Lower leg skin (tissue), 4 donors: Measurements from ENCODE around the gene HGF. TPM values are rescaled to one million over a fixed set of nuclear protein-coding genes. Genes with fewer than 3 reads are reported as not detected.
"Not testable (repeated sequence)": the region's sequence is repeated elsewhere in the genome, so short reads cannot be mapped to it uniquely, and the experiment has no call there.

ENCODE experiments used
- DNase-seq, 2 donors: peaks; one replicate each; pipeline ENCODE4 v3.0.0-alpha.2; 2019; ENCODE audit warnings: low spot score in 2 of 2
- H3K4me3 ChIP-seq: fragments of 200-600 bp; sonication (generic); 2 replicates; pipeline ENCODE4 v1.5.1; 2017; ENCODE audit warnings: mild to moderate bottlenecking, low read depth; ENCODE audit not compliant: poor library complexity, severe bottlenecking
- POLR2A ChIP-seq, 2 donors: fragments of 450-650 bp; IDR thresholded peaks; one replicate each; pipeline ENCODE4 v1.6.1; 2016 to 2017; ENCODE audit warnings: antibody characterized with exemption in 2 of 2, mild to moderate bottlenecking in 1 of 2, moderate library complexity in 1 of 2
- WGBS, 2 donors: methylation state at CpG; one replicate each; pipeline ENCODE4 v1.1.5; 2018; 5-methylcytosine and 5-hydroxymethylcytosine counted together
- intact Hi-C: fragments of 100-400 bp; cut with DNase I; formaldehyde crosslinking; loops from one replicate; pipeline ENCODE4 v1.15.0; 2023; ENCODE audit warnings: low total_unique reads
- total RNA-seq, 4 donors: library from RNA; depleted of rRNA; stranded (reverse); fragments of >200 nt; gene quantifications; one replicate each; pipeline ENCODE4 v1.1.0, GENCODE V29; 2016
- TF ChIP-seq, protein P1 (sequence below), 3 donors: fragments of 450-650 bp; IDR thresholded peaks; one replicate each; pipeline ENCODE4 v1.5.1; 2016; ENCODE audit warnings: antibody characterized with exemption in 3 of 3, mild to moderate bottlenecking in 3 of 3, moderate library complexity in 2 of 3

Gene HGF
- 1 to 10 TPM in 3 of 4 donors, under 1 TPM in 1; 0.91 to 1.5 (median 1.3) TPM for total RNA-seq

DNA sequence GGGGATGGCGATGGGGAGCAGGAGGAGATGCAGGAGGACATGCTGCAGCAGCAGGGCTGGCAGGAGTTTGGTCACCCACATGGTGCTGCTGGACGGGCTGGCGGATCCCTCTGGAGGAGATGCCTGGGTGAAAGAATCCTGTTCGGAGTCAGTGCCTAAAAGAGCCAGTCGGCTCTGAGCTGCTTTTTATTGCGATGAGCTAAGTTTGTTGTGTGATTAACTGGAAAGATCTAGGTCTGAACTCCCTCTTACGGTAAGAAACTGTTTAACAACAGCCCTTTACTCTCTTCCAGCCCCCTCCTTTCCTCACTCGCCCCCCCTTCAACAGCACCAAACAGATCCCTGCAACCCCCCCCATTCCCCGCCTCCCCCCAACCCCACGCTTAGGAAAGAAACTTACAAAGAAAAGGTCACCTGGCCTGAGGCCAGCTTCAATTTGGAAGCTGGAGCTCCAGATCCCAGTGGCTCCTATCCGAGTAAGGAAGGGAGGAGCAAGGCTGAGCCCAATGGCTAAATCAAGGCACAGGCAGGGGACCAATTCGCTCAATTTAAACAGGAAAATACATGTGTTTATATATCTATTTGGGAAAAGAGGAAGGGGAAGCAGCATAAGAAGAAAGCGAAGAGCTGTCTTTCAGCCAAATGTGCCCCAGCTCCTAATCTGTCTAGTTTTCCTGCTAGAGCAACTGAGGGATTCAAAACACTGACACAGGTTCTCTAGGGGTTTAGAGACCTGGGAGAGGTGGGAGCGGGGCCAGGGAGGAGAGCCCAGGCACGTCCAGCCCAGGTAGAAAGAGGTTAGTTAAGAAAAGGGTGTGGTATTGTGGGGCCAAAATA, at the start of gene HGF:
Gene HGF (minus strand): TSS at position 157 of the 837 bp plus-strand sequence. CDS start 76 bp downstream, at position 81.
- peak; percentile 20 to 89 for DNase-seq
- no peak within 1 kb of the TSS for H3K4me3 ChIP-seq
- WGBS, 2 donors, result 7 to 9% methylated on average over 15 of the region's 15 CpGs
- intact Hi-C loops, result no loop called here
- TF ChIP-seq, protein P1, sequence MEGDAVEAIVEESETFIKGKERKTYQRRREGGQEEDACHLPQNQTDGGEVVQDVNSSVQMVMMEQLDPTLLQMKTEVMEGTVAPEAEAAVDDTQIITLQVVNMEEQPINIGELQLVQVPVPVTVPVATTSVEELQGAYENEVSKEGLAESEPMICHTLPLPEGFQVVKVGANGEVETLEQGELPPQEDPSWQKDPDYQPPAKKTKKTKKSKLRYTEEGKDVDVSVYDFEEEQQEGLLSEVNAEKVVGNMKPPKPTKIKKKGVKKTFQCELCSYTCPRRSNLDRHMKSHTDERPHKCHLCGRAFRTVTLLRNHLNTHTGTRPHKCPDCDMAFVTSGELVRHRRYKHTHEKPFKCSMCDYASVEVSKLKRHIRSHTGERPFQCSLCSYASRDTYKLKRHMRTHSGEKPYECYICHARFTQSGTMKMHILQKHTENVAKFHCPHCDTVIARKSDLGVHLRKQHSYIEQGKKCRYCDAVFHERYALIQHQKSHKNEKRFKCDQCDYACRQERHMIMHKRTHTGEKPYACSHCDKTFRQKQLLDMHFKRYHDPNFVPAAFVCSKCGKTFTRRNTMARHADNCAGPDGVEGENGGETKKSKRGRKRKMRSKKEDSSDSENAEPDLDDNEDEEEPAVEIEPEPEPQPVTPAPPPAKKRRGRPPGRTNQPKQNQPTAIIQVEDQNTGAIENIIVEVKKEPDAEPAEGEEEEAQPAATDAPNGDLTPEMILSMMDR (IDR thresholded peaks at IDR 0.05), result no peak
- no peak for TF ChIP-seq POLR2A (IDR thresholded peaks at IDR 0.05)

DNA sequence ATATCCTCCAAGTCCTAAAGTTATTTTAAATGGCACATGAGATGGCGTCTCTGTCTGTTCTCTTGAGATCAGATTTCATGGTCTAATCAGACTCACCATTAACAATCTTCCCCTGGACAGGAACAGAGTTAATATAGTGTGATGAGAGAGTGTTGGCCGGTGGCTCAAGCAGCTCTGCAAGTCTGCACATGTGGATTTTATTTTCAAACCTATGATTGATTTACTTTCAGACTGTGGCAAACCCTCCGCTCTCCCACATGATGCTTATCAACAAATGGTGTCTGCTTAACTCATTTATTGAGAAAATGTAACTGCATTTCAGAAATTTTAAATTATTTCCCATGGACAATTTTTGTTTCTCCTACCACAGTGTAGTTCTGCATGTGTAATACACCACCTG, 46.5 kb upstream of the HGF start:
- no peak for DNase-seq
- H3K4me3 ChIP-seq, result no peak overlapping the region
- no peak for TF ChIP-seq POLR2A (IDR thresholded peaks at IDR 0.05)
- TF ChIP-seq, protein P1 (IDR thresholded peaks at IDR 0.05), result no peak
- intact Hi-C loops, result no loop called here
- whole genome bisulfite sequencing, 2 donors, result 36 to 40% methylated on average over 3 of the region's 3 CpGs

DNA sequence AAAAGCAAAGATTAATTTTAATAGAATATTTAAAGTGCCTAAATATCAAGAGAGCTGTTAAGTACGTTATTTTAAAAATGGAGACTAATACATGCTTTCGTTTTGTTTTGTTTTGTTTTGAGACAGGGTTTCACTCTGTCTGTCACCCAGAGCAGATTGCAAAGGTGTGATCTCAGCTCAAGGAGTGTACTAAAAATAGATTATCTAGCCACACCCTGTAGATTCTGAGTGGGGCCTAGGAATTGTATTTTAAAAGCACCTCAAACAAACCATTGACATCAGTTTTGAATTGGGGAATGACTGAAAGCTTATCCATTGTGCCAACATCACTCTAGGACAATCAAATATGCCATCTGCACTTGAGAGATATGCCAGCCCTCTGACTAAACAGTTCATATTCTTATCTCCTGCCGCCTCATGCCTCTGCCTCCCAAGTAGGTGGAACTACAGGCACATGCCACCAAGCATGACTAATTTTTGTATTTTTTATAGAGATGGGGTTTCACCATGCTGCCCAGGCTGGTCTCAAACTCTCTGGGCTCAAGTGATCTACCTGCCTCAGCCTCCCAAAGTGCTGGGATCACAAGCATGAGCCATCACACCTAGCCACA, 43.1 kb upstream of the HGF start:
- 58 to 76% methylated on average over 1 to 3 of the region's 3 CpGs for WGBS, 2 donors
- DNase-seq, intact Hi-C loops, H3K4me3 ChIP-seq: not testable (repeated sequence)

DNA sequence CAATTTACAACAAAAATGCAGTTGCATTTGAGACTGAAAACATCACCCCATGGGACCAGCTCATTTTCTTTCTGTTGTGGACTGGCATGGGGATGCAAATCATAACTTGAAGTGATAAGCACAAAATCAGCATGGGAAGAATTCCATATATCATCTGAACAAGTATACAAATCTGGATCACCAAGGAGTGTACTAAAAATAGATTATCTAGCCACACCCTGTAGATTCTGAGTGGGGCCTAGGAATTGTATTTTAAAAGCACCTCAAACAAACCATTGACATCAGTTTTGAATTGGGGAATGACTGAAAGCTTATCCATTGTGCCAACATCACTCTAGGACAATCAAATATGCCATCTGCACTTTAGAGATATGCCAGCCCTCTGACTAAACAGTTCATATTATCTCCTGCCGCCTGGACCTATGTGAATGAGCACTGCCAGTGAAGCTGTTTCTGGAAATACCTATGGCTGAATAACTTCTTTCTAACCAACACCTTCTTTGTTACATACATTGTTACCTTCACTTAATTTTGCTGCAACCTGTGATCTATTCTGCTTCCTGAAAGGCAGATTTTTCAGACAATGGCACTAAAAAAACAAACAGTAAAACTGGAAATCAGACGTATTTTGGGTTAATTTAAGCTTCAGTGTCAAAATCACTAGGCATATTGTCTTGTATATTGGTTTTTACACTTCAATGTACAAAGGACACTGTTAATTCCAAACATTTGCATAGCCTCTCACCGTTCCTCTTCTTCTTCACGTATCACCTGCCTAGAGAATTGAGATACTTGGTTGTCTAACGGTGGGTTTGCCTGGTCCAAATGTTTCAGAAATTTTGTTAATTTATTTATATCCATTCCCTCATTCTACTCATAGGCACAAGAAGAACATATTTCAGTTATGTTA, 42.4 kb upstream of the HGF start:
- DNase-seq, result no peak
- intact Hi-C loops, result no loop called here
- 83% methylated on average over 5 of the region's 5 CpGs; no CpG with 5 or more reads in 1 of the 2 donors for WGBS, 2 donors
- H3K4me3 ChIP-seq, result no peak overlapping the region
- TF ChIP-seq, protein P1 (IDR thresholded peaks at IDR 0.05), result no peak
- no peak for TF ChIP-seq POLR2A (IDR thresholded peaks at IDR 0.05)

DNA sequence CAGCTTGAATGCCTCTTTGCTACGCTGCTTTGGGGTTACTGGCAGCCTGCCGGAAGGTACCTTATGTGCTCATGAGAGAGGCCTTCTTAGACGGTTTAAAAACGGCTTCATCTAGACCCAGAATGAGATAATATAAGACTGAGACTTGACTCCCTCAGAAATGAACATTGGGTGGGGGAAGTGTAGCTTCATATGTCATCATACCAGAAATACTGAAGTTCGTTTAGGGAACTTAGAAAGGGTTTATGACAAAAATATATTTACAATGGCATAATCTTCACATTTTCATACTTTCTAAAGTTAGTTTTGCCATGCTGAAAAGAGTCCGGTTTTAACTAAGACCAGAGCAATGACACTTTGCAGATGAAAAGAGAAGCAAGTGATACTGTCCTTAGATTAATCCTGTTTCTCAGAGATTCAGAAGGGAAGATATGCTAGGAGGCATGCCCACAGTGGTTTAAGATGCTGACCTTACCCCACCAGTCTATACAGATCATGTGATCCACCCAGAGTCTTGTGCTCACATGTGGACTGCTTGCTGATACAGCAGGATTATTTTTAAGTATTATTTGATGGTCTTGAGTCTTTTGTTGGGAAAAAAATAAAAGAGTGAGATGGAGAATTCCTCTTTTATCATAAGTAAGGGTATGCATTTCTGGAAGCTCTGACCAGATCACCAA, 40.8 kb upstream of the HGF start:
- DNase-seq, result peak in 1 of 2 donors; percentile 14
- intact Hi-C loops, result no loop called here
- 63 to 77% methylated on average over 6 of the region's 6 CpGs for WGBS, 2 donors
- no peak for TF ChIP-seq POLR2A (IDR thresholded peaks at IDR 0.05)
- TF ChIP-seq, protein P1 (IDR thresholded peaks at IDR 0.05), result no peak
- H3K4me3 ChIP-seq, result no peak overlapping the region

DNA sequence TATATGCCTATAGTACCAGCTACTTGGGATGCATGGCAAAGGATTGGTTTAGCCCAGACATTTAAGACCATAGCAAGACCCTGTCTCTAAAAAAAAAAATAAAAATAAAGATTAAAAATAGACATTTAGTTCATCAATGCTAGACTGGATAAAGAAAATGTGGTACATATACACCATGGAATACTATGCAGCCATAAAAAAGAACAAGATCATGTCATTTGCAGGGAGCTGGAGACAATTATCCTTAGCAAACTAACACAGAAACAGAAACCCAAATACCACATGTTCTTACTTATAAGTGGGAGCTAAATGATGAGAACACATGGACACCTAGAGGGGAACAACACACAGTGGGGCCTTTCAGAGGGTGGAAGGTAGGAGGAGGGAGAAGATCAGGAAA, 38.5 kb upstream of the HGF start:
- intact Hi-C loops, DNase-seq, H3K4me3 ChIP-seq: not testable (repeated sequence)
